ENCODE measurements around the gene OTOG. TPM values are rescaled to one million over a fixed set of nuclear protein-coding genes. Genes with fewer than 3 reads are reported as not detected.

The OTOG gene
- total and polyA plus RNA-seq, 7 donors, result under 0.01 TPM; not detected in 5

DNA sequence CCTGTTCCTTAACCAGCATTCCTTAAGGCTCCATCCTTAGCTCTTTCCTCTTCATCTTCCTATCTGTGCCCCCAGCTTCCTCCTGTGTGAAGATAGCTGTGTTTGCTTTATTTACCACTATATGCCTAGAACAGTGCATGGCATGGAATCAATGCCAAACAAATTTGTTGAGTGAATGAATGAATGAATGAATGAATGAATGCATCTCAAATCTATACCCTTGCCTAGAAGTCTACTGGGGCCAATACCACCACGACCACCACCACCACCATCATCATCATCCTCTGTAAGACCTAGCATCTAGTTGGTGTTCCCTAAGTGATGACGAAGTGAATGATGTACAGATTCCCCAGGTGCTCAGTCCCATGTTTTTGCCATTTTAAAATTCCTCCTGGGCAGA lies 819 bp upstream of the OTOG start:
- Histone ChIP-seq H3K9me3 (no peaks in the 10 kb centered on the region), H3K27ac (no peak overlapping the region), H3K36me3 (no peaks in the 10 kb centered on the region), H3K4me3 (no peak overlapping the region), H3K27me3 (peaks cover 0 to 58% (median 14%) of the 10 kb centered on the region in 3 donors), H3K4me1 (peaks cover 0 to 8% (median 2%) of the 10 kb centered on the region in 4 donors)
- TF ChIP-seq CTCF (IDR thresholded peaks at IDR 0.05) (no peak), POLR2A (IDR thresholded peaks at IDR 0.05) (no peak), EP300 (IDR thresholded peaks at IDR 0.05) (no peak), POLR2AphosphoS5 (IDR thresholded peaks at IDR 0.05) (no peak)
- DNase-seq, result no peak
- intact Hi-C loops (cut with DNase I), result no loop called here
- 82 to 87% methylated on average over 2 of the region's 2 CpGs for WGBS, 2 donors

- peaks cover 0 to 60% (median 14%) of the 10 kb centered on the region in 3 donors for H3K27me3 ChIP-seq
- intact Hi-C loops (cut with DNase I), result no loop called here
- no peak overlapping the region for H3K27ac ChIP-seq
- H3K4me1 ChIP-seq, result peaks cover 0 to 8% (median 2%) of the 10 kb centered on the region in 4 donors
- no peak for TF ChIP-seq EP300 (IDR thresholded peaks at IDR 0.05)
- no peak for TF ChIP-seq POLR2A (IDR thresholded peaks at IDR 0.05)
- no peak for TF ChIP-seq CTCF (IDR thresholded peaks at IDR 0.05)
- TF ChIP-seq POLR2AphosphoS5 (IDR thresholded peaks at IDR 0.05), result no peak
- no peaks in the 10 kb centered on the region for H3K36me3 ChIP-seq
- H3K4me3 ChIP-seq, result no peak overlapping the region
- no peaks in the 10 kb centered on the region for H3K9me3 ChIP-seq
- WGBS, 2 donors, result 57 to 65% methylated on average over 9 of the region's 9 CpGs
- DNase-seq, result no peak
These were observed 873 bp downstream of the OTOG start for GRCh38 chr11:17547932-17548331.

GRCh38 chr11:17548444-17548843 lies 1.4 kb downstream of the OTOG start:
- Histone ChIP-seq H3K4me1 (peaks cover 0 to 8% (median 2%) of the 10 kb centered on the region in 4 donors), H3K4me3 (no peak overlapping the region), H3K9me3 (no peaks in the 10 kb centered on the region), H3K36me3 (no peaks in the 10 kb centered on the region), H3K27me3 (peaks cover 0 to 60% (median 14%) of the 10 kb centered on the region in 3 donors), H3K27ac (no peak overlapping the region)
- no peak for DNase-seq
- 76 to 79% methylated on average over 6 of the region's 6 CpGs for WGBS, 2 donors
- intact Hi-C loops (cut with DNase I), result no loop called here
- TF ChIP-seq POLR2A (IDR thresholded peaks at IDR 0.05) (no peak), CTCF (IDR thresholded peaks at IDR 0.05) (no peak), EP300 (IDR thresholded peaks at IDR 0.05) (no peak)

- 67 to 72% methylated on average over 12 of the region's 12 CpGs for WGBS, 2 donors
- Histone ChIP-seq H3K4me1 (no peaks in the 10 kb centered on the region), H3K9me3 (no peaks in the 10 kb centered on the region), H3K27me3 (peaks cover 0 to 37% (median 14%) of the 10 kb centered on the region in 3 donors), H3K4me3 (no peak overlapping the region), H3K36me3 (no peaks in the 10 kb centered on the region), H3K27ac (no peak overlapping the region)
- TF ChIP-seq POLR2AphosphoS5 (IDR thresholded peaks at IDR 0.05), result no peak
- TF ChIP-seq EP300 (IDR thresholded peaks at IDR 0.05), result no peak
- intact Hi-C loops (cut with DNase I), result no loop called here
- DNase-seq, result no peak
These were observed 3.6 kb downstream of the OTOG start for GRCh38 chr11:17550450-17551346.

- 68 to 74% methylated on average over 7 of the region's 7 CpGs for WGBS, 2 donors
These were observed 4.4 kb downstream of the OTOG start for GRCh38 chr11:17551347-17552040.

More at GRCh38 chr11:17551347-17552040, 4.4 kb downstream of the OTOG start:
- no peaks in the 10 kb centered on the region for H3K36me3 ChIP-seq
- H3K27ac ChIP-seq, result no peak overlapping the region
- H3K27me3 ChIP-seq, result peaks cover 0 to 29% (median 14%) of the 10 kb centered on the region in 3 donors
- no peaks in the 10 kb centered on the region for H3K4me1 ChIP-seq
- no peak overlapping the region for H3K4me3 ChIP-seq
- no peak for TF ChIP-seq POLR2A (IDR thresholded peaks at IDR 0.05)
- TF ChIP-seq CTCF (IDR thresholded peaks at IDR 0.05), result no peak
- TF ChIP-seq EP300 (IDR thresholded peaks at IDR 0.05), result no peak
- no peak for TF ChIP-seq POLR2AphosphoS5 (IDR thresholded peaks at IDR 0.05)
- no peaks in the 10 kb centered on the region for H3K9me3 ChIP-seq
- intact Hi-C loops (cut with DNase I), result no loop called here
- peak; percentile 49 for DNase-seq
